ENCODE data around the gene ADSL. TPM values are rescaled to one million over a fixed set of nuclear protein-coding genes. Genes with fewer than 3 reads are reported as not detected.

ADSL gene
- total RNA-seq, 1 experiment from 2014 or later: 126 TPM

- no peak for TF ChIP-seq REST (IDR thresholded peaks at IDR 0.05; ENCODE audit: low read depth)
- TF ChIP-seq CEBPB (IDR thresholded peaks at IDR 0.05; ENCODE audit: low read depth): no peak
These were observed 73.4 kb downstream of the ADSL start (continued) for GRCh38 chr22:40419718-40420117.

GRCh38 chr22:40420341-40421081 is 74.2 kb downstream of the ADSL start:
- H3K4me2 ChIP-seq (ENCODE audit: low read length): no peak overlapping the region
- no peaks in the 10 kb centered on the region for H4K20me1 ChIP-seq (ENCODE audit: insufficient read depth)
- ChIA-PET CTCF (interaction anchor here (0.7 kb wide), 1 partner anchor 16 kb away, joined by 3 read pairs; no protein-coding TSS in a partner anchor), POLR2A (no interaction called here), RAD21 (ENCODE audit: low non-redundant PET in 1 of 2, low total read pairs in 2 of 2, uncharacterized antibody in 2 of 2, unreplicated experiment in 2 of 2) (no interaction called here)
- H3K27me3 ChIP-seq (ENCODE audit: insufficient read depth, low read length): no peaks in the 10 kb centered on the region
- H3K9me2 ChIP-seq (ENCODE audit: insufficient read depth): no peaks in the 10 kb centered on the region
- H3K36me3 ChIP-seq (ENCODE audit: control insufficient read depth in 1 of 2, insufficient read depth in 2 of 2, low read length in 2 of 2): no peaks in the 10 kb centered on the region; a peak in 2 of 4 replicates
- DNase-seq (ENCODE audit: low read depth, low spot score) (no peak), ATAC-seq (no peak)
- no peak overlapping the region for H3K4me3 ChIP-seq (replicated peaks in 1 of 2; ENCODE audit: low read depth in 1 of 2, low read length in 2 of 2)
- intact Hi-C loops (cut with micrococcal nuclease): no loop called here
- H3K4me1 ChIP-seq (ENCODE audit: control insufficient read depth in 1 of 2, insufficient read depth in 2 of 2, low read length in 2 of 2): no peaks in the 10 kb centered on the region
- TF ChIP-seq YY1 (IDR thresholded peaks at IDR 0.05; ENCODE audit: extremely low read depth, insufficient replicate concordance, low read depth, low read length): no peak
- TF ChIP-seq FOSL1 (IDR thresholded peaks at IDR 0.05; ENCODE audit: low read depth): no peak
- TF ChIP-seq SIN3A (IDR thresholded peaks at IDR 0.05; ENCODE audit: low read depth): no peak
- no peak for TF ChIP-seq ZFX (IDR thresholded peaks at IDR 0.05)
- no peak for TF ChIP-seq ATF3 (IDR thresholded peaks at IDR 0.05)
- no peaks in the 10 kb centered on the region for H3K9me3 ChIP-seq (ENCODE audit: control insufficient read depth in 1 of 2, insufficient read depth in 1 of 2, low read depth in 1 of 2, low read length in 2 of 2)
- H3K27ac ChIP-seq (ENCODE audit: low read depth, low read length): no peak overlapping the region
- H3K9ac ChIP-seq (ENCODE audit: low read length): no peak overlapping the region
- no TSS peak for BruUV-seq (replicated peaks)
- no peaks in the 10 kb centered on the region for H3K79me2 ChIP-seq (ENCODE audit: insufficient read depth, low read length)
- no peak overlapping the region for H2AFZ ChIP-seq (ENCODE audit: low read depth, low read length, poor library complexity, severe bottlenecking)

Measured in HCT116 (cell line).